H9 (cell line): Measurements from ENCODE around the gene NACC1. TPM values are rescaled to one million over a fixed set of nuclear protein-coding genes. Genes with fewer than 3 reads are reported as not detected.
A peak's percentile ranks its signal among the peaks of the same experiment; 100 is the strongest.

Experiments used
- DNase-seq: peaks from one replicate; pipeline ENCODE4 v3.0.0-alpha.2; 2017
- H2AFZ ChIP-seq: one replicate; pipeline ENCODE4 v1.6.1; 2013; ENCODE audit warnings: mild to moderate bottlenecking, low read length, control low read depth, moderate library complexity
- H2AK5ac ChIP-seq: 2 replicates; pipeline ENCODE4 v1.6.1; 2013; ENCODE audit warnings: low read length, control low read depth, mixed read lengths; ENCODE audit not compliant: insufficient read length
- H2BK120ac ChIP-seq: one replicate; pipeline ENCODE4 v1.6.1; 2013; ENCODE audit warnings: low read depth, mild to moderate bottlenecking, low read length, control low read depth, inconsistent platforms; ENCODE audit not compliant: poor library complexity, severe bottlenecking
- H2BK12ac ChIP-seq: 2 replicates; pipeline ENCODE4 v1.6.1; 2013; ENCODE audit warnings: low read length, control low read depth, mixed read lengths, low read depth; ENCODE audit not compliant: insufficient read length
- H2BK15ac ChIP-seq: 2 replicates; pipeline ENCODE4 v1.6.1; 2013; ENCODE audit warnings: low read depth, low read length, control low read depth
- H2BK20ac ChIP-seq: one replicate; pipeline ENCODE4 v1.6.1; 2013; ENCODE audit warnings: low read depth, mild to moderate bottlenecking, low read length, control low read depth, inconsistent platforms; ENCODE audit not compliant: poor library complexity, severe bottlenecking
- H2BK5ac ChIP-seq: 2 replicates; pipeline ENCODE4 v1.6.1; 2013; ENCODE audit warnings: low read length, control low read depth, mixed read lengths; ENCODE audit not compliant: insufficient read length
- H3K14ac ChIP-seq: 2 replicates; pipeline ENCODE4 v1.6.1; 2013; ENCODE audit warnings: low read length, control low read depth; ENCODE audit not compliant: insufficient read depth
- H3K18ac ChIP-seq: 2 replicates; pipeline ENCODE4 v1.6.1; 2013; ENCODE audit warnings: low read depth, mild to moderate bottlenecking, mixed read lengths, low read length, control low read depth; ENCODE audit not compliant: insufficient read length
- H3K23ac ChIP-seq: 2 replicates; pipeline ENCODE4 v1.6.1; 2013; ENCODE audit warnings: low read length, control low read depth, mixed read lengths, low read depth; ENCODE audit not compliant: insufficient read length
- H3K23me2 ChIP-seq: 2 replicates; pipeline ENCODE4 v1.6.1; 2013; ENCODE audit warnings: low read depth, mild to moderate bottlenecking, mixed read lengths, low read length, control low read depth; ENCODE audit not compliant: insufficient read length, poor library complexity, severe bottlenecking
- H3K27ac ChIP-seq: 2 replicates; pipeline ENCODE4 v1.5.1; 2013; ENCODE audit warnings: low read length, control low read depth, mixed read lengths, low read depth; ENCODE audit not compliant: insufficient read length
- H3K27me3 ChIP-seq: 2 replicates; pipeline ENCODE4 v1.6.1; 2013; ENCODE audit warnings: low read length, control low read depth, inconsistent platforms; ENCODE audit not compliant: insufficient read depth
- H3K4ac ChIP-seq: 2 replicates; pipeline ENCODE4 v1.6.1; 2013; ENCODE audit warnings: low read depth, mild to moderate bottlenecking, control low read depth, inconsistent platforms, low read length, moderate library complexity
- H3K4me1 ChIP-seq: 2 replicates; pipeline ENCODE4 v1.6.1; 2013; ENCODE audit warnings: low read length, control low read depth, inconsistent platforms; ENCODE audit not compliant: insufficient read depth
- H3K4me2 ChIP-seq: 2 replicates; pipeline ENCODE4 v1.6.1; 2013; ENCODE audit warnings: low read length, control low read depth, mixed read lengths; ENCODE audit not compliant: insufficient read length, insufficient read depth
- H3K56ac ChIP-seq: 2 replicates; pipeline ENCODE4 v1.6.1; 2013; ENCODE audit warnings: low read depth, mild to moderate bottlenecking, mixed read lengths, low read length, control low read depth; ENCODE audit not compliant: insufficient read length
- H3K79me1 ChIP-seq: 2 replicates; pipeline ENCODE4 v1.6.1; 2013; ENCODE audit warnings: low read depth, mild to moderate bottlenecking, moderate library complexity, low read length, control low read depth, inconsistent platforms; ENCODE audit not compliant: insufficient read depth, poor library complexity, severe bottlenecking
- H3K79me2 ChIP-seq: 2 replicates; pipeline ENCODE4 v1.6.1; 2013; ENCODE audit warnings: low read length, control low read depth, inconsistent platforms; ENCODE audit not compliant: insufficient read depth
- H3K9ac ChIP-seq: 2 replicates; pipeline ENCODE4 v1.6.1; 2013; ENCODE audit warnings: low read length, control low read depth, mixed read lengths; ENCODE audit not compliant: insufficient read length; ENCODE audit errors: extremely low read depth
- H3K9me3 ChIP-seq: one replicate; pipeline ENCODE4 v1.6.1; 2013; ENCODE audit warnings: low read depth, low read length, inconsistent platforms; ENCODE audit not compliant: control insufficient read depth
- H3T11ph ChIP-seq: one replicate; pipeline ENCODE4 v1.6.1; 2013; ENCODE audit warnings: mild to moderate bottlenecking, low read length, control low read depth, inconsistent platforms
- H4K20me1 ChIP-seq: one replicate; pipeline ENCODE4 v1.6.1; 2013; ENCODE audit not compliant: control insufficient read depth, insufficient read length, insufficient read depth
- H4K5ac ChIP-seq: 2 replicates; pipeline ENCODE4 v1.6.1; 2013; ENCODE audit warnings: low read depth, mild to moderate bottlenecking, mixed read lengths, low read length, control low read depth; ENCODE audit not compliant: insufficient read length
- H4K8ac ChIP-seq: replicated peaks from 2 replicates; pipeline ENCODE4 v1.6.1; 2013; ENCODE audit warnings: low read length, control low read depth, mixed read lengths, low read depth; ENCODE audit not compliant: insufficient read length
- H4K91ac ChIP-seq: 2 replicates; pipeline ENCODE4 v1.6.1; 2013; ENCODE audit warnings: low read depth, mild to moderate bottlenecking, moderate library complexity, mixed read lengths, low read length, control low read depth; ENCODE audit not compliant: insufficient read length
- H3K27ac Mint-ChIP-seq, 3 experiments: 2 replicates in 2 of 3; 3 replicates in 1 of 3; pipeline ENCODE4 v1.8.0; 2020 to 2021; ENCODE audit warnings: mixed read lengths in 3 of 3, mild to moderate bottlenecking in 1 of 3, moderate library complexity in 1 of 3
- H3K27me3 Mint-ChIP-seq: 2 replicates; pipeline ENCODE4 v1.8.0; 2021; ENCODE audit warnings: low read depth, mild to moderate bottlenecking, moderate library complexity, mixed read lengths
- H3K36me3 Mint-ChIP-seq, 3 experiments: 2 replicates in 2 of 3; 3 replicates in 1 of 3; pipeline ENCODE4 v1.8.0; 2020 to 2021; ENCODE audit warnings: low read depth in 3 of 3, mixed read lengths in 3 of 3; ENCODE audit not compliant: insufficient read depth in 1 of 3
- H3K4me1 Mint-ChIP-seq, 2 experiments: 2 replicates each; pipeline ENCODE4 v1.8.0; 2020; ENCODE audit warnings: mixed read lengths in 2 of 2
- H3K4me3 Mint-ChIP-seq, 2 experiments: 2 replicates in 1 of 2; 3 replicates in 1 of 2; pipeline ENCODE4 v1.8.0; 2020 to 2021; ENCODE audit warnings: mild to moderate bottlenecking in 2 of 2, mixed read lengths in 2 of 2, moderate library complexity in 1 of 2
- H3K9me3 Mint-ChIP-seq, 2 experiments: 2 replicates in 1 of 2; 3 replicates in 1 of 2; pipeline ENCODE4 v1.8.0; 2020; ENCODE audit warnings: mild to moderate bottlenecking in 2 of 2, mixed read lengths in 2 of 2, moderate library complexity in 1 of 2
- CTCF ChIP-seq: fragments of 200-600 bp; sonication (generic); conservative IDR thresholded peaks from 3 replicates; pipeline ENCODE4 v1.8.0; 2021; ENCODE audit warnings: antibody characterized with exemption, mild to moderate bottlenecking
- WGBS: extraction: QIAGEN DNeasy Blood & Tissue Kit; methylation state at CpG from one replicate; pipeline ENCODE4 v1.1.7; 2013; ENCODE audit warnings: missing lambda C conversion rate, low lambda C conversion rate, mixed read lengths; ENCODE audit not compliant: insufficient read length; ENCODE audit errors: extremely low coverage; 5-methylcytosine and 5-hydroxymethylcytosine counted together
- total RNA-seq: library from RNA; stranded (reverse); gene quantifications from 2 replicates; pipeline ENCODE4 v1.2.1, GENCODE V29; 2021

NACC1 gene
- total RNA-seq, 1 experiment from 2014 or later: 198 TPM

GRCh38 chr19:13139633-13140311, 21.7 kb downstream of the NACC1 start:
- Histone ChIP-seq H3K4me2 (no peak overlapping the region), H4K91ac (no peak overlapping the region), H2BK120ac (no peak overlapping the region), H3K79me1 (peaks cover 2% of the 10 kb centered on the region), H2AK5ac (no peak overlapping the region), H3K4me1 (no peaks in the 10 kb centered on the region), H3K14ac (no peak overlapping the region), H3K9ac (no peak overlapping the region), H3K23me2 (no peaks in the 10 kb centered on the region), H2BK20ac (no peak overlapping the region), H3K23ac (no peak overlapping the region), H3K18ac (no peak overlapping the region), H2AFZ (no peak overlapping the region), H3K4ac (no peak overlapping the region), H3K79me2 (no peaks in the 10 kb centered on the region; the same call in 1 of the 2 replicates), H4K5ac (no peak overlapping the region), H3T11ph (no peak overlapping the region), H3K56ac (no peak overlapping the region), H2BK5ac (no peak overlapping the region), H4K8ac (no peak overlapping the region), H2BK12ac (no peak overlapping the region), H3K27ac (no peak overlapping the region), H3K27me3 (no peaks in the 10 kb centered on the region), H4K20me1 (no peaks in the 10 kb centered on the region), H3K9me3 (no peaks in the 10 kb centered on the region), H2BK15ac (no peak overlapping the region)
- Mint-ChIP-seq H3K27me3 (no peaks in the 10 kb centered on the region), H3K4me3 (peak overlapping the region in 1 of 2 experiments; percentile 56; a peak in 1 of 5 replicates), H3K4me1 (peaks cover 5 to 16% of the 10 kb centered on the region in 2 experiments; a peak in 3 of 4 replicates), H3K36me3 (peaks cover 25 to 62% (median 55%) of the 10 kb centered on the region in 3 experiments; a peak in 6 of 7 replicates), H3K9me3 (no peaks in the 10 kb centered on the region), H3K27ac (peak overlapping the region in 2 of 3 experiments; percentile 69 to 90; a peak in 2 of 7 replicates)
- TF ChIP-seq CTCF: no peak
- WGBS: no CpG with 5 or more reads among the region's 11 CpGs
- DNase-seq: no peak
